Renal cortex interstitium (tissue), 15 donors: ENCODE results near the gene PRAC1. TPM values are rescaled to one million over a fixed set of nuclear protein-coding genes. Genes with fewer than 3 reads are reported as not detected.

Experiments
- DNase-seq, 11 donors: peaks; one replicate each; pipeline ENCODE4 v3.0.0-alpha.2; 2013; ENCODE audit warnings: low read depth in 9 of 11, low spot score in 4 of 11; ENCODE audit errors: extremely low read depth in 1 of 11
- long read RNA-seq, 16 experiments: transcript quantifications; one replicate each; lab custom pipeline, GENCODE V29; 2026
- polyA plus RNA-seq, 3 donors: library from polyadenylated mRNA; unstranded; fragments of 120-200 nt; gene quantifications; one replicate each; pipeline ENCODE4 v1.2.1, GENCODE V29; 2013; ENCODE audit not compliant: insufficient read length in 3 of 3

The PRAC1 gene
- polyA plus RNA-seq: not detected
- long read RNA-seq, donor 1: 0 reads
- long read RNA-seq, donor 2: 0 reads
- long read RNA-seq, donor 3: 0 reads
- long read RNA-seq, donor 4: 0 reads
- long read RNA-seq, donor 5: 0 reads
- long read RNA-seq, donor 6: 0 reads
- long read RNA-seq, donor 7: 0 reads
- long read RNA-seq, donor 8: 0 reads
- long read RNA-seq, donor 9: 0 reads
- long read RNA-seq, donor 10: 0 reads
- long read RNA-seq, donor 11: 0 reads
- long read RNA-seq, donor 12: 0 reads
- long read RNA-seq, donor 13: 0 reads
- long read RNA-seq, donor 14: 0 reads
- long read RNA-seq, donor 15: 0 reads
- long read RNA-seq, donor 16: 0 reads

DNA sequence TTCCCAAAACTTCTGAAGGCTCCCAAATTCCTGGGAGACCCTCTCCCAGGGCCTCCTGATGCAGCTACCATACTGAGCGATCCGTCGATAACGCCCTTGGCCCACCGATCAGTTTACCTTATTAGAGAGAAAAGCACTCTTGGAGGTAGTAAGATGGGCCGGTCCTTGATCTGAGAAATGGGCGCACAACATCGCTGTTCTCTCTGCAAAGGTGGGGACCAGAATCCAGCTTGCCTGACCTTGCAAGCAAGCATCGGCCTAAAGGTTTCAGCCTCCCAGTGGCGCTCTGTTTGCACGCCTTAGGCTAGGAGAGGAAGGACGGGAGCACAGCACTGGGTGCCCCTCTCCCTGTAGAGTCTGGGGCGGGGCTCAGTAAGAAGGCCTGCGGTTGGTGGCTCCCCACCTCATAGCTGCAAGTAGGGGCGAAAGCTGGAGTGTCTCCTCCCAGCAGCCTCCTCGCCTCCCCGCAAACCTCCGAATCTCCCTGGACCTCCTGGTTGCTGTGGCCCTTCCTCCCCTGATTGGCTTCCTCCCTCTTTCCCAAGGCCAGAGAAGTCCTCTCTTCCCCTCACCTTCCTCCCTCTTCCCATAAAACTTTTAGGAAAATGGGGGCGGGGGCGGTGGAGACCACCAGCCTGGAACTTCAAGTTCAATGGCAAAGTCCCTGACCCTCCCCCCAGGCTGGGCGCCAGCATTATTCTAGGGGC lies at the start of gene PRAC1:
Gene PRAC1, minus strand, starts transcription at position 318 of the 707 bp plus-strand sequence. Its CDS starts 126 bp downstream, at position 192.
- no peak for DNase-seq

GRCh38 chr17:48770954-48771353 lies 48.6 kb upstream of the PRAC1 start:
- DNase-seq: no peak

DNA sequence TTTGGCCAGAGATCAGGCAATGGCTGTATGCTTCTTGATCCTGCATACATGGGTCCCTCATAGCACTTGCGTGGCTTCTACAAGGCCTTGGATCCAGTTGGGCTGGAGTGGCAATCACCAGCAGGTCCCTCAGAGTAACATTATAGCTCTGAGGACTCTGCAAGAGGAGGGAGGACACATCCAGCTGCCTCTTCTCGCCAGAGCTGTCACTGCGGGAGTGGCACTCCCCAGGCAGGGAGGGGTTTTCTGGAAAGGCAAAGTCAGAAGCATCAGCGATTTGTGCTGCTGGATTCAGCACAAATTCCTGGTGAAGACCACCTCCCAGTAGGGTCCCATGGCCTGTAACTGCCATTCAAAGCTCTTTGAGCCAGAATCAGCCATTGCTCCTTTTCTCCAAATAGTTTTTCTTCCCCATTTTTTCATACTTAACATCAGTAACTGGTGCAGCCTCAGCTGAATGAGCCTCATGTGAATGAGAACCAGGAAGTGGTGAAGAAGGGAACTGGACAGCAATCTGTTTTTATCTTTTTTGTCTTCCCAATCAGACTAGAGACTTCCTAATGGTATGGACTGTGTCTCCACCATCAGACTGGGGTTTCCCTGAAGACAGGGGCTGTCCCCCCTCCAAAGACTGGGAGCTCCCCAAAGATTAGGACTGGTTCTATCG lies 46.8 kb upstream of the PRAC1 start:
- DNase-seq: no peak

DNA sequence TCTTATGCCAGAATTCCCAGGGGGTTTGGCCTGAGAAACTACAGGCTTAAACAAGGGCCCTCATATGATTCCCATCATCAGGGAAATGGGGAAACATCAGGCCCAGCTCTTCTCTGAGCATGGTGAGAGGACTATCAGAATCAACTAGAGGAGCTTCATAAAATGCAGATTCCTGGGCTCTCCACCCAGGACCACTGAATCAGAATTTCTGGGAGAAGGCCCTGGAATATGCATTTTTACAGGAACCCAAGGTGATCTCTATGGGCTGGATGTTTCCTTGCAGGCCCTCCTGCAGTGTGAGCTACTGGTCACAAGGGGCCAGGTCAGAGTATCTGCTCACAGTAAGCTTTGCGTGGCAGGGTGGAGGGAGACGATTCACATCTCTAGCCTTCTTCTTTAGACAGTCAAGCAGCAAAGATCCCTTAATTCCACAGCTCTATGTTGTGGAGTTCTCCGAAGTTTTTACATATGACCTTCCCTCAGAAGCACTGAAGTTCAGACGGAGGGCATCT lies 45.0 kb upstream of the PRAC1 start:
- no peak for DNase-seq

GRCh38 chr17:48761114-48761513 lies 38.8 kb upstream of the PRAC1 start:
- DNase-seq: no peak

GRCh38 chr17:48760411-48760810 lies 38.1 kb upstream of the PRAC1 start:
- DNase-seq: no peak

- DNase-seq: no peak
These were observed 37.0 kb upstream of the PRAC1 start for GRCh38 chr17:48759288-48759687.

DNA sequence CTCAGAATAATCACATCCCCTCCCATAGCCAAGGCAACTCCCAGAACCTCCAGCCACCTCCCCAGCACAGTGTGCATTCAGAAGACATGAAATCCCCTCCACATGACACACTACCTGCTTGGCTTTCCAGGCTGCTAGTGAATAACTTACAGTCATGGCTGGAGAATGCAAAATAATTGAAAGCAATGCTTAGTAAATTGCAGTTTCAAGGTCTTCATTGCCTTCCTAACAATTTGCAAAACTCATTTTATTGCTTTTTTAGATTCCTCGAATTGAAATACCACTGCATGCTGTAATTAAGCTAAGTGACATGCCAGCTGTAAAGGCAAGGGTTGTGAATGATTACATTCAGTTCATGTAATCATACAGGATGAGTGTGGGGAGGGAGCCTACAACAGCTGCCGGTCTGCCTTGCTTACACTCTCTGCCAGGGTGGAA lies 35.2 kb upstream of the PRAC1 start:
- DNase-seq: no peak

- DNase-seq: no peak
These were observed 34.5 kb upstream of the PRAC1 start for GRCh38 chr17:48756830-48757251.

- DNase-seq: no peak
These were observed 33.0 kb upstream of the PRAC1 start for GRCh38 chr17:48755356-48755755.

- no peak for DNase-seq
These were observed 32.4 kb upstream of the PRAC1 start for GRCh38 chr17:48754500-48755261.

DNA sequence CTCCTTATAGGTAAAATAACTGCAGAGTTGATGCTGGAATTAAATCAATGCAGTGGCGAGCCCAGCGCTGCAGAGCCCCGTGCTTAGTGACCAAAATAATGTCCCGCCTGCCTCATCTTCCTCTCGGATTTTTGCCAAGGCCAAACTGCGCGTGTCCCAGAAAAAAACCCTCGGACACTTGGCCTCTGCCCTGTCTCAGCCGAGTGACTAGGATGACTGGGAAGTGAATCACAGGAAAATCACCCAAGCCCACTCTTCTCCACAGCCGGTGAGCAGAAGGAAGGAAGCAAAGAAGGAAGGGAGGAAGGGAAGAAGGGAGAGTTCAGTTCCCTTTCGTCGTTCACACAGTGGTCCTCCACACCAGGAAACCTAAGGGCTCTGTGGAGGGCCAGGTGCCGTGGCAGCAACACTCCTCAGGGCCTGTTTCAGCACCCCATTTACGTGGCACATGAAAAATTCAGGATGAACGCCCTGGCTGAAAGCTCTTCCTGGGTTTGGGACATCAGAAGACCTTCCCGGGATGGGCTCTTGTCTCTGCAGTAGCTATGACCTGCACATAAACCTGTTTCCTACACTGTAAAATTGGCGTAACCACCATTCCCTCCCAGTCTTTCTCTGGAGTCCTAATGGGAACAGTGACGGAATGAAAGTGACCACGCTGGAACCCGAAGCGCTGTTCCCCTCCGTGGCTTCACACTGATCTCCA lies 31.6 kb upstream of the PRAC1 start:
- no peak for DNase-seq

DNA sequence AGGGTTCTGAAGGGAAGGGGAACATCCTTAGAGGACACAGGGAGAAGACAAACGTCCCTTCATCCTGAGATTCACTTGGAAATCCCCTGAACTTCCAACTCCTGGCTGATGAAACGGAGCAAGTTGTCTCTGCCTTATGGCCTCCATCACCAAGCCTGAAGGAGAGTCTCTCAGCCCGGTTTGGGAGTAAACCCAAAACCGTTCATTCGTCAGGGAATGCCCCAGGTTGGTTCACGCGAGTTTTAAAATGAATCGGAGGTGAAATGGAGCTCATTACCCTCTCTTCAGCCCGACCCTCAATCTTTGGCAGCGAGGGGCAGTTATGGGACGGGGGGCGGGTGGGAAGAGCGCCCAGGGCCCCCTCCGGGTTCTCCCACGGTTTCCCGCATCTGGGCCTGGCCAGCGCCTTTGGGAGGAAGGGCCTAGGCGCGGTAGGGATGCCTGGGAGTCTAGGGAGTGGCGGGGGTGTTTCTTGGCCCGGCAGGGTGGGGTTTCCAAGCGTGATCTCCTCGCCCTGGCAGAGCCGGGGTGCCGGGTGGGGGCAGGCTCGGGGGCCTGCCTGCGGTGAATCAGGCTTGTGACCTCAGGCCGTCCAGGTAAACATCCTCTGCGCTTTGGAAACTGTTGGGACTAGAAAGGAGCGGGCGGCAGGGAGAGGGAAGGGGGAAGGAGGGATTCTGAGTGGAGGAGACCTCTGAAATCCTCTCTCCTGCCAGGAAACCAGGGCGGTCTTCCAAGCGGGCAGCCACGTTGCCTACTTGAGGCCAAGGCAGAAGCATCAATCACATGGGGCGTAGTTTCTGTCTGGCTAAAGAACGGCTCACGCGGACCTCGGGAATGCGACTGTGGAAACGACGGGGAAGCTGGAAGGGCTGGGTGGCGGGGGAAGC lies 30.3 kb upstream of the PRAC1 start:
- DNase-seq: no peak

DNA sequence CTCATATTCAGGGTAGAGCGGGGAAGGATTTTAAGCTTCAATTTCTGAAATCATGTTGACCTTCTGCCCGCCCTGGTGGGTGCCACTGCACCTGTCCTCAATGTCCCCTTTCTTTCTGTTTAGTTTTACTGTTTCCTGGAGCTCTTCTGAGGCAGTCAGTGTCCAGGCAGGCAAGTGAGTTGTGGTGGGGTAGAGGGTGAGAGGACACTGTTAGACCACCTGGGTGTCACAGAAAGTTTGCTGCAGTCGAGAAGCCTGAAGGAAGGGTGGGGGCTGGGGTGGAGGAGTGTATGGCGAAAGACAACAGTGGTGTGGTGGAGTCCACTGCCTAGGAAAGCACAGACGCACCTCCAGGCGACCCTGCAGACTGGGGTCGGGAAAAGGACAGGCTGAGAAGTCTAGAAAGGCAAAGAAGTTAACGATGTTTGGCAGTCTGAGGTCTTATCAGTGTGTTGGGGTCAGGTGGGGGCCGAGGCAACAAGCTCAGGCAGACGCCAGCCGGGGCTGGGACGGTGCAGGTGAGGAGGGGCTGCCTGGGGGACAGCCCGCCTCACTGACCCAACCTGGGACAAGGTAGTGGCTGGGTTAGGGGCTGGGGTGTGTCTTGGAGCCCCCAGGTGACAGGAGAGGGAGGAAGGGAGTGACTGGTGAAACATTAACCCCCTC lies 29.5 kb upstream of the PRAC1 start:
- no peak for DNase-seq

DNA sequence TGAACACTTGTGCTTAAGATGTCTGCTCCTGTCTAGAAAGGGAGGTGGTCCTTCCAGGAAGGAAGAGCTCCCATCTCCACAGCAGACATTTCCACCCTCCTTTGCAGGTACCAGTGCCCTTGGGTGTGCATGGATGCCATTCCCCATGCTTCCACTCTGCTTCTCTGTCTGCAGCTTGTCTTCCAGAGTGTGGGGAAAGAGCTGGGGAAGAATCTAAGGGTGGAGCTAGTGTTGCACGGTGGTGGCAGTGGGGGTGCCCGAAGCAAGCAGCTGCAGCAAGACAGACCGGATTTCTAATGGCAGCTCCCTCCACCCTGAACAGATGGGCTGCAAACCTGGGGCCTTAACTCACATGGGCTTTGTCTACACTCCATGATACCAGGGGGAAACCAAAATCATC lies 28.9 kb upstream of the PRAC1 start:
- DNase-seq: no peak

DNA sequence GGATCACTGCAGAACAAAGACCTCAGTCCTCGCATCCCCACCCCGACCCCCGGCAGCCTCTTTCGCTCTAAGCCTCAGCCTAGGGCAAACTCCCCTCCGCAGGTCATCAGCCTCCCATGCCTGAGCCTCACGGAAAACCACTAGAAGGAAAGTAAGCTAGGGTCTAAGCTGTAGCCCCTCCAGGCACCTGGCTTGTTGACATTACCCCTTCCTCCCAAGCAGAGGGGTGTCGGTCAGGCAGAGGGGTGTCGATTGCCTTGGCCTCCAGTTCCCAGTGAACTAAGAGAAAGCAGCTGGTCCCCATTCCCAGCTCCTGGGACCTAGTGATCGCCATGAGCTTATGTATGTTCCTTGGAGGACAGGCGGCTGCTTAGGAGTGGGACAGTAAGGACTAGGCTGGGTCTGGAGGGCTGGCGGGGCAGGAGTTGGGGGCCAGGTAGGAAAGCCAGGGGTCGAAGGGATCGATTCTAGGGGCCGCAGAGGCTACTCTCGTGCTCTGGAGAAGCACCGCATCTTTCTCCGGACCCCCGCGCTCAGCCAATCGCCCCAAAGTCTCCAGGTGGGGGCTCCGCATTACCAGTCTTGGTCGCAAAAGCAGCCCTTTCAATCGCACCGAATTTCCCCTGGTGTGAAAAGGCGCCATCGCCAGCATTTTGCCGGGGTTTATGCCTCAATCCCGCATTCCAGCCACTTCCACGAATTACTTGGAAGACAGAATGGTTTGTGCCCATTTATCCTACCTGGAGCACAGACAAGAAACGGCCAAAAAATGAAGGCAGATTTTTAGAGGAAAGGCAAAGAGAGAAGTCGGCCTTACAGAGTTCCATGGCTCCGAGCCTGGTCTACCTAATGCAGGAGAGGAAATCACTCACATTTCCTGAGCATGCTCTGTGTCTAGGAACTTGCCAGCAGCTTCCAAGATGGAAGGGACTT lies 27.6 kb upstream of the PRAC1 start:
- no peak for DNase-seq
